PC-9 (cell line): ENCODE measurements around the gene DPY19L3.

Experiments
- EZH2 ChIP-seq: fragments of 200-600 bp; sonication (generic); IDR thresholded peaks from 2 replicates; pipeline ENCODE4 v1.8.0; 2017; ENCODE audit warnings: antibody characterized with exemption, low read depth
- TF ChIP-seq, protein P1 (sequence below): fragments of 200-600 bp; sonication (generic); conservative IDR thresholded peaks from 2 replicates; pipeline ENCODE4 v1.6.1; 2017; ENCODE audit warnings: mixed run types, antibody characterized with exemption, mild to moderate bottlenecking, moderate library complexity

DNA sequence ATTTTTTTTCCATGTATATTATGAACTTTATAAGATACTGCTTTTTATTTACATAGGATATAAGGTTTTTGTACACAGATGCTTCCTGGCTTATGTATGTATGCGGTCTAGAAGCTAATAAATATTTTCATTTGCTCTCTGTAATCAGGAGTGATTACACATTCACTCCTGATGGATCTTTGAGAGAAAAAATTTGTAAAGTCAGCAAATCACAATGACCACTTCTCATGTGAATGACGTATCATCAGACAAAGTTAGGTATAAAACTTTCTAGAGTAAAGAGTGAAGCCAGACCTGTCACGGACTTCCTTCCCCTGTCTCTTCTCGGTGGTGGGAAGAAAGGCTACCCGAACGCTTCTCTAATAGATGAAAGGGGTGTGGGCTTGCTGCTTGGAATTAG is 31.1 kb downstream of the DPY19L3 start:
- TF ChIP-seq, protein P1, sequence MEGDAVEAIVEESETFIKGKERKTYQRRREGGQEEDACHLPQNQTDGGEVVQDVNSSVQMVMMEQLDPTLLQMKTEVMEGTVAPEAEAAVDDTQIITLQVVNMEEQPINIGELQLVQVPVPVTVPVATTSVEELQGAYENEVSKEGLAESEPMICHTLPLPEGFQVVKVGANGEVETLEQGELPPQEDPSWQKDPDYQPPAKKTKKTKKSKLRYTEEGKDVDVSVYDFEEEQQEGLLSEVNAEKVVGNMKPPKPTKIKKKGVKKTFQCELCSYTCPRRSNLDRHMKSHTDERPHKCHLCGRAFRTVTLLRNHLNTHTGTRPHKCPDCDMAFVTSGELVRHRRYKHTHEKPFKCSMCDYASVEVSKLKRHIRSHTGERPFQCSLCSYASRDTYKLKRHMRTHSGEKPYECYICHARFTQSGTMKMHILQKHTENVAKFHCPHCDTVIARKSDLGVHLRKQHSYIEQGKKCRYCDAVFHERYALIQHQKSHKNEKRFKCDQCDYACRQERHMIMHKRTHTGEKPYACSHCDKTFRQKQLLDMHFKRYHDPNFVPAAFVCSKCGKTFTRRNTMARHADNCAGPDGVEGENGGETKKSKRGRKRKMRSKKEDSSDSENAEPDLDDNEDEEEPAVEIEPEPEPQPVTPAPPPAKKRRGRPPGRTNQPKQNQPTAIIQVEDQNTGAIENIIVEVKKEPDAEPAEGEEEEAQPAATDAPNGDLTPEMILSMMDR: no peak
- no peak for TF ChIP-seq EZH2
